Activated CD8-positive, alpha-beta T cell treated with anti-CD3 and anti-CD28 coated beads, Interleukin-2, amount 10 ng/mL, durations not matched to agents 7 days and 5 days (primary cell): ENCODE results near the gene KLHL2. TPM values are rescaled to one million over a fixed set of nuclear protein-coding genes. Genes with fewer than 3 reads are reported as not detected.
"Not testable (repeated sequence)": the region's sequence is repeated elsewhere in the genome, so short reads cannot be mapped to it uniquely, and the experiment has no call there.

Experiments
- ATAC-seq: fragments of 150-1000 bp; cut with Tn5 transposase; one replicate; pipeline ENCODE4 v1.10.0; 2021; ENCODE audit warnings: moderate library complexity
- CTCF ChIA-PET: fragments of 350-600 bp; sonication (Branson Sonifier 250); formaldehyde crosslinking; loops from one replicate; lab custom pipeline; 2021; ENCODE audit warnings: antibody characterized with exemption; lab: Charles Lee
- POLR2A ChIA-PET: fragments of 350-600 bp; sonication (Branson Sonifier 250); formaldehyde crosslinking; loops from one replicate; lab custom pipeline; 2021; ENCODE audit warnings: antibody characterized with exemption; lab: Charles Lee
- DNase-seq: peaks from one replicate; pipeline ENCODE4 v3.0.0-alpha.2; 2020
- H3K27ac Mint-ChIP-seq: one replicate; pipeline ENCODE4 v1.8.0; 2021; ENCODE audit warnings: mild to moderate bottlenecking, mixed read lengths
- H3K27me3 Mint-ChIP-seq: one replicate; pipeline ENCODE4 v1.8.0; 2021; ENCODE audit warnings: low read depth, mixed read lengths
- H3K36me3 Mint-ChIP-seq: one replicate; pipeline ENCODE4 v1.8.0; 2021; ENCODE audit warnings: low read depth, mixed read lengths
- H3K4me1 Mint-ChIP-seq: one replicate; pipeline ENCODE4 v1.8.0; 2021; ENCODE audit warnings: low read depth, mixed read lengths
- H3K4me3 Mint-ChIP-seq: one replicate; pipeline ENCODE4 v1.8.0; 2021; ENCODE audit warnings: mild to moderate bottlenecking, mixed read lengths
- H3K9me3 Mint-ChIP-seq: one replicate; pipeline ENCODE4 v1.8.0; 2022; ENCODE audit warnings: mixed read lengths; ENCODE audit not compliant: insufficient read depth
- total RNA-seq, 2 experiments: library from RNA; stranded (reverse); gene quantifications; one replicate each; pipeline ENCODE4 v1.2.3, GENCODE V29; 2021

Gene KLHL2
- total RNA-seq, 2 experiments from 2014 or later: 32.9 to 36.4 TPM

DNA sequence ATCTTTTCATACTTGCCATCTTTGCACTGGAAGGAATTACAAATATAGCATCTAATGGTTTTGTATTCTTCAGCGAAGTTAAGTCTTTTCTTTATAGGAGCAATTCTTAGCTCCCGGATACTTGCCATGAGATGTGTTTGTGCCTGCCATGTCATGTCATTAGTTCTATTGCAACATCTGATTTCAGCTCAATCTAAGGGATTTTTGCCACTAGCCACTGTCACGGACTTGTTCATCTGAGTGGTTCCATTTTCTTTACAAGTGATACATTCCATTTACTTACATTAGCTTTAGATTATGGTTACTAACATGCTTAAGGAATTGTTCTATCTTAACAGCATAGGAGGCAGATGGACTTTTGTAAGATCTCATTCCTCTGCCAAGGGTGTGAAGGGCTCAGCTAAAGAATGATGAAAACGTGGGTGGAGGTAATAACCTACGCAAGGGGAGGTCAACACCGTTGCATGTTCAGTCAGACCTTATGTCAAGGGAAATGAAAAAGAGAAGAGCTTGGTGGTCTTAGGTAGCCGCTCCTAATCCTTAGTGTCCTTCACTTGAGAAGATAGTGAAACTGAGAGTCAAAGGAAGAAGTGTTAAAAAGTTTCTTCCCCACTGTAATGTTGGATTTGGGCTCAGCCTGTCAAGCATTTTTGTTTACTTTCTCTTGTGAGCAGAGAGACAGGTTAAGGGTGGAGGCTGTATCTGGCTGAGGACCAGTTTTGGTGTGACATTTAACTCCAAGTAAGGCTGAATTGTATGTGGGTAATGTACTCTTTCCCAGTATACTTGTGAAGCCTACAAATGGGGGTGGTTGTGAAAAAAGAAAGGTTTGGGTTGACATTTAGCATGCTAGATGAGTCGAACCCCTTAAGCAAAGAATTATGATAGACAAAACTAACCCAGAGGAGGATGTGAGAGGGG lies 3.6 kb upstream of the KLHL2 start:
- H3K27ac Mint-ChIP-seq: peak overlapping the region; percentile 39
- no peak overlapping the region for H3K4me3 Mint-ChIP-seq
- ChIA-PET POLR2A (interaction anchor here (0.6 kb wide), 1 partner anchor 12 kb away, joined by 5 read pairs; no protein-coding TSS in a partner anchor), CTCF (interaction anchor here (2.0 kb wide), 1 partner anchor 73 kb away, joined by 8 read pairs; no protein-coding TSS in a partner anchor)
- no peaks in the 10 kb centered on the region for H3K9me3 Mint-ChIP-seq
- peaks cover 43% of the 10 kb centered on the region for H3K4me1 Mint-ChIP-seq
- peaks cover 8% of the 10 kb centered on the region for H3K36me3 Mint-ChIP-seq
- no peaks in the 10 kb centered on the region for H3K27me3 Mint-ChIP-seq
- DNase-seq (no peak), ATAC-seq (no peak)

DNA sequence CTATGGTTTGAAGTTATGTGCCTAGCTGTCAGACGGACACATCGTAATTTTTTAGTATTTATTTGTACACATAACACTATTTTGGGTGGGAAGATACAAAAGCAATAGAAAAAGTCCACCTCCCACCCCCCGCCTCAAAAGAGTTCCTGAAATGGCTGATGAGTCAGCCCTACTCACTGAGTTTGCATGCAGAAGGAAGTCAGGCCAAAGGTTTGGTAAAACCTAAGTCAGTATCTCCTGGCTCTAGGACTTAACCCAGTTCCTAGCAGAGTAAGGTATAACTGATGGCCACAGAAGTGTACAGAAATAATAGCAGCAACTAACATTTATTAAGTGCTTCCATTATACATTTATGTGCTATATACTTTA lies 2.9 kb upstream of the KLHL2 start:
- Mint-ChIP-seq H3K4me3 (no peak overlapping the region), H3K36me3 (peaks cover 13% of the 10 kb centered on the region), H3K9me3 (no peaks in the 10 kb centered on the region), H3K4me1 (peaks cover 43% of the 10 kb centered on the region), H3K27me3 (no peaks in the 10 kb centered on the region), H3K27ac (peak overlapping the region; percentile 39)
- ChIA-PET POLR2A (interaction anchor here (0.6 to 0.8 kb wide), 2 partner anchors 13 to 123 kb away, joined by 3 to 5 read pairs; partner anchors contain the start of gene MSMO1), CTCF (interaction anchor here (2.0 kb wide), 1 partner anchor 73 kb away, joined by 8 read pairs; no protein-coding TSS in a partner anchor)
- DNase-seq: no peak
- ATAC-seq: no peak

DNA sequence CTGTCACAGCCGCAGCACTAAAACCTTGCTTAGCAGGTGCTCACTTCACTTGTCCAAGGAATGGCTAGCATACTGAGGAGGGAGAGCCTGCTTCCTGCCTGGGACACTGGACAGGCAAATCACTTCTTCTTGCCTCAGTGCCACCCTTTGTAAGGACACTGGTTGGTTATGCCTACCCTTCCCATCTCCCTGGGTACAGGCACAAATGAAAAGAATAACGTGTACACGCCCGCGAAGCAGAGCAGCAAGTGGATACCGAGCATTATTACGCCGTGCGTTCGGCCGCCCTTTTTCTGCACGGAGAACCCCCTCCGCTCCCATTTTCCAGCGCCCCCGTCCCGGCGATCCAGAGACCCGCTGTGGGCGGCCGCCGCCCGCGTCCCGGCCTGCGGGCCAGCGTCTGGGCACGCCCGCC lies 338 bp upstream of the KLHL2 start:
- Mint-ChIP-seq H3K36me3 (peaks cover 26% of the 10 kb centered on the region), H3K9me3 (no peaks in the 10 kb centered on the region), H3K4me3 (peak overlapping the region; percentile 78), H3K4me1 (peaks cover 62% of the 10 kb centered on the region), H3K27me3 (no peaks in the 10 kb centered on the region), H3K27ac (peak overlapping the region; percentile 73)
- CTCF ChIA-PET: no interaction called here
- peak; percentile 52 for DNase-seq
- peak; percentile 25 for ATAC-seq
- POLR2A ChIA-PET: interaction anchor here (0.6 to 1.0 kb wide), 2 partner anchors 21 to 120 kb away, joined by 3 read pairs; partner anchors contain the start of gene MSMO1

DNA sequence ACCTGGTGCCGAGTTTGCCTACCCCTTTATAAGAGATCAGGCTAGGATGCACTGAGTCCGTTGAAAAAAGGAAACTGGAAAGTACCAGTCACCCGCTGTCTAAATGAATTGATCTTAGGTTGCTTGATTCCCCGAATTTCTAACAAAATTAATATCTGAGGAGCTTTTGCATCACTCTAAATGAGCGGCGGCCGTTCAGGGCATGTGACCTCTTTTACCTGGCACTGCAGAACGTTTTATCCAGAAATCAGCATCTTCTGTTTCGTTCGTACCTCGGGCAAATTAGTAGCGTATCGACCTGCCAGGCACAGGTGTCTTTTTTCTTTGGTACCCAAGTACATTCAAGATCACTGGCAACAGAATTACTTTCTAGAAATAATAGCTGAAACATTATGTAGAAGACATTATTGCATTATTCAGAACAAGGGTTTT lies 876 bp downstream of the KLHL2 start:
- CTCF ChIA-PET: interaction anchor here (1.4 to 2.9 kb wide), 4 partner anchors 10 to 120 kb away, joined by 4 to 9 read pairs (median 6); partner anchors contain the start of genes MSMO1 and TMEM192
- ATAC-seq (peak; percentile 37), DNase-seq (no peak)
- no peaks in the 10 kb centered on the region for H3K27me3 Mint-ChIP-seq
- POLR2A ChIA-PET: interaction anchor here (0.9 to 1.6 kb wide), 6 partner anchors 20 to 124 kb away, joined by 3 to 5 read pairs (median 3); no protein-coding TSS in a partner anchor
- H3K9me3 Mint-ChIP-seq: no peaks in the 10 kb centered on the region
- peak overlapping the region; percentile 89 for H3K27ac Mint-ChIP-seq
- H3K4me1 Mint-ChIP-seq: peaks cover 74% of the 10 kb centered on the region
- H3K4me3 Mint-ChIP-seq: peak overlapping the region; percentile 90
- H3K36me3 Mint-ChIP-seq: peaks cover 28% of the 10 kb centered on the region

DNA sequence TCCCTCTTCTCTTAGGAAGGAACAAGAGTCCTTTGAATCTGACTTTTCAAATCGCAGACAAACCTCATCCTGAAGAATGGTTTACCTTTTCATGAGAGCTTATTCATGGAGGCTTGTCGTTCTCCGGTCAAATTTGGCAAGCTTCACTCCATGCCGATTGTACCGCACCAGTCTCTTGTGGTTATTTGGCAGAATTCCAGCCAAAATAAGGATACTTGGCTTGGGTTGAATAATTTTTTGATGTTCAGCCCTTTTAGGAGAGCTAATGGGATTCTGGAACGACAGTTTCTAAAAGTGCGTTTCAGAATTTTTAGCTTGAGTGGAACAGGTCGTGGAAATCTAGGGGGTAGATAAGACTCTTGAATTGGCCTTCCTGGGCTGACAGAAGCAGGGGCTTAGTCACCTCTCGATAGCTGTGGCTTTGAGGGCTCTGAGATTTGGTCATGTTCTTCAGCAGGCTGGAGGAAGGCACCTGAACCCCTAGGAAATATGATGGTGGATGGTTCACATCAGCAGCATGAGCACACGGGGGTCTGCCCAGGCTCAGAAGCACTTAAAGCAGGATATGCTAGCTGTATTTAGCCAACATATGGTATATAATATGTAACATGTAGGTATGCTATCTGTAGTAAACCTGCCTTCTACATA lies 1.5 kb downstream of the KLHL2 start:
- no peak for ATAC-seq
- Mint-ChIP-seq H3K27me3 (no peaks in the 10 kb centered on the region), H3K4me3 (peak overlapping the region; percentile 90), H3K9me3 (no peaks in the 10 kb centered on the region), H3K27ac (no peak overlapping the region), H3K4me1 (peaks cover 73% of the 10 kb centered on the region), H3K36me3 (peaks cover 30% of the 10 kb centered on the region)
- DNase-seq: peak; percentile 49
- CTCF ChIA-PET: interaction anchor here (0.8 to 2.9 kb wide), 5 partner anchors 11 to 119 kb away, joined by 3 to 9 read pairs (median 6); partner anchors contain the start of genes MSMO1 and TMEM192
- POLR2A ChIA-PET: interaction anchor here (0.6 to 1.6 kb wide), 8 partner anchors 20 to 123 kb away, joined by 3 to 5 read pairs (median 3); no protein-coding TSS in a partner anchor

DNA sequence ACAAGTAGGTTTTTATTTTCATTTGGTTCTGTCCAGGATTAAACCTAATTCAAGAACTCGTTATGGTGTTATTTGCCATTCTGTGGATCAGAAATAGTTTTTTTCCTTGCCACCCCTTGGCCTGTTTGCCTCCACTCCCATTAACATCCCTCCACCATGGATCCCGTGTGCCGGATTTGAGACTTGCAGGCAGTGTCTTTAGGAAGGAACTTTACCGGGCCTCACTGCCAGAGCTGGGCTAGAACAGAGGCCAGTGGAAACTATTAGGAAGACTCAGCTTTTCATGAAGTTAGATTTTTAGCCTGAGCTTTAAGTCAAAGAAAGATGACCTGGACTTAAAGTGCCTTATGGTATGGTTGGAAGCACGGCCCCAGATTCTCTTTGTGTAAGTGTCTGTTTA lies 2.4 kb downstream of the KLHL2 start:
- CTCF ChIA-PET: interaction anchor here (0.8 to 2.9 kb wide), 3 partner anchors 45 to 97 kb away, joined by 3 to 9 read pairs (median 6); partner anchors contain the start of gene TMEM192
- peak overlapping the region; percentile 42 for H3K4me3 Mint-ChIP-seq
- POLR2A ChIA-PET: interaction anchor here (0.9 kb wide), 1 partner anchor 47 kb away, joined by 3 read pairs; no protein-coding TSS in a partner anchor
- H3K9me3 Mint-ChIP-seq: no peaks in the 10 kb centered on the region
- H3K27me3 Mint-ChIP-seq: no peaks in the 10 kb centered on the region
- no peak overlapping the region for H3K27ac Mint-ChIP-seq
- peaks cover 30% of the 10 kb centered on the region for H3K36me3 Mint-ChIP-seq
- DNase-seq: no peak
- ATAC-seq: no peak
- peaks cover 73% of the 10 kb centered on the region for H3K4me1 Mint-ChIP-seq

DNA sequence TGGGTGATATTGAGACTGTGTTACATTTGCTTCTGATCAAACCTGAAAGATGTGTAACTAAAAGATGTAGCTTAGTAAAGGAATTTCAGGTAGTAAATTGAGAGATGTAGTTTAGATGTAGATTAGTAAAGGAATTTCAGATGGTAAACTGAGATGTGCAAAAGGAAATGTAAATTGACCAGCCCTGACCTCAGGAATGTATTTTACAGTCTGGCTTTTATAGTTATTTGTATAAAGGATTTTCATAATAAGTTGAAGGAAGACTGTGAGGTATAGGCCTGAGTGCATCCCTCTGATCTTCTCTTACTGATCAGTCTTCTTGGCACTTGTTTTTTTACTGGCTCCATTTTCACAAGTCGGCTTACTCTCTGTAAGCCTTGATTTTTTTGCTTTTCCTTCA lies 3.2 kb downstream of the KLHL2 start:
- DNase-seq (no peak), ATAC-seq (no peak)
- peaks cover 35% of the 10 kb centered on the region for H3K36me3 Mint-ChIP-seq
- ChIA-PET CTCF (interaction anchor here (2.9 kb wide), 1 partner anchor 98 kb away, joined by 9 read pairs; the partner anchor contains the start of gene TMEM192), POLR2A (no interaction called here)
- peaks cover 71% of the 10 kb centered on the region for H3K4me1 Mint-ChIP-seq
- no peak overlapping the region for H3K27ac Mint-ChIP-seq
- H3K4me3 Mint-ChIP-seq: no peak overlapping the region
- no peaks in the 10 kb centered on the region for H3K27me3 Mint-ChIP-seq
- no peaks in the 10 kb centered on the region for H3K9me3 Mint-ChIP-seq

DNA sequence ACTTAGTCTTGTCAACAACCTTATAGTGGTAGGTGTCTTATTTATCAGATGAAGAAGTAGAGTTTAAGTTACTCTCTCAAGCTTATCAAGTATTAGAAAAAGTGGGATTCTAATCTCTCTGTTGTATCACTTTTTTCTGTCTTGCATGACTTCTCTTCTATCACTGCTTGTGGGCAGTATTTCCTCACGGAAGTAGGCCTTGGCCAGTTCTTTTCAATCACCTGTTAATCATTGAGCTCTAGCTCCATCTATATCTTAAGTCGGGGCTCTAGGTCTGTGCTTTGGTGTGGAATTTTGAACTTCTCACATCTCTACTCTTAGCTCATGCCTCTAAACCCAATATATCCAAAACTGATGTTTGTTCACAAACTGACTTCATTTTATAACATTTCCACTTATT lies 5.3 kb downstream of the KLHL2 start:
- peaks cover 50% of the 10 kb centered on the region for H3K36me3 Mint-ChIP-seq
- CTCF ChIA-PET: not testable (repeated sequence)

DNA sequence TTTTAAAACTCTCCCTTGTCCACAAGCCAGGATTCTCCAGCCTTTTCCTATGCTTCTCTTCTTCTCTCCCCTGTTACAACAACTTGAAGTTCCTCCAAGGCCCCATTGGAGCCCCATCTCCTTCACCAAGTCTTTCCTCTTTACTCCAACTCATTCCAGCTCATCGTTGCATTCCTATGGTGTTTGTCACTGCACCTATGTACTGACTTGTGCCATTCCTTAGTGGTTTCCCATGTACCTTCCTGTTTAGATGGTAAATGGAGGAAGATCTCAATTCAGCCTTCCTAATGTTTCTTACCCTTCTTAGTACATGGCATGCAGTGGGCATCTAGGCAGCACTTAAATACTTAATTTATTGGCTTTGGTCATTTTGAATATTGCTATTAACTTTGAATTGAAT lies 6.0 kb downstream of the KLHL2 start:
- H3K4me3 Mint-ChIP-seq, H3K27me3 Mint-ChIP-seq, POLR2A ChIA-PET, H3K9me3 Mint-ChIP-seq, CTCF ChIA-PET, H3K27ac Mint-ChIP-seq, DNase-seq, ATAC-seq: not testable (repeated sequence)
- H3K4me1 Mint-ChIP-seq: peaks cover 84% of the 10 kb centered on the region
- H3K36me3 Mint-ChIP-seq: peaks cover 53% of the 10 kb centered on the region

More for the DNA sequence above, 5.3 kb downstream of the KLHL2 start:
- ATAC-seq, H3K27me3 Mint-ChIP-seq, H3K27ac Mint-ChIP-seq, H3K9me3 Mint-ChIP-seq, POLR2A ChIA-PET, DNase-seq, H3K4me3 Mint-ChIP-seq: not testable (repeated sequence)
- H3K4me1 Mint-ChIP-seq: peaks cover 80% of the 10 kb centered on the region

DNA sequence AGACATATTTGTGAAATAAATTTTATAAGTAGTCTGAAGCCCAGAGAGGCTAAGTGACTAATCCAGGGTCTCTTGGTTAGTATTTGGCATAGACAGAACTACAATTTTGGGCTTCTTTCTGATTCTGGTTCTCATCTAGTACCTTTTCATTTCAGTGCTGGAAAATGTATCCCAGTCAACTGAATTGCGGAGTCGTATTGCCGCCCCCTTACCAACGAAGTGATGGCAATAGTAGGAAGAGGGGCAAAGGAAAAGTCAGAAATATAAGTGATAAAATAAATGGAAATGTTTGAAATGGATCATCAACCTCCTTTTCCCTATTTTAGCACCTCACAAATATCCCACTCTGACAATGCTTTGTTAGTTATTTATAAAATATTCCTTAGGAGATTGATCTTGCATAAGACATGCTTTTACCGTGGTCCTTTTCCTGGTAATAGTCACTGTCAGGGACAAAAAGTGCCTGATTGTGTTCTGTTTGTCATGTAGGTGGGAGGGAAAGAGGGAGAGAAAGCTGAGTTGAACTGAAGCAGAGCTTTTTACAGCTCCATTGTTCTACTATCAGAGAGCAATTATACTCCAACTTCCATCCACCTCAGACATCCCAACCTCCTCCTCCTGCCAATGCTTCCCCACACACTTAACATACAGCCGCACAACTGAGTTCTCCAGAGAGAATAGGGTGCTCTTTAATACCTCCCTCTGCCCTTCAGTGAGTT lies 6.8 kb downstream of the KLHL2 start:
- H3K27me3 Mint-ChIP-seq, H3K9me3 Mint-ChIP-seq, POLR2A ChIA-PET, H3K4me3 Mint-ChIP-seq, ATAC-seq, DNase-seq: not testable (repeated sequence)
- Mint-ChIP-seq H3K4me1 (peaks cover 80% of the 10 kb centered on the region), H3K27ac (peak overlapping the region; percentile 65), H3K36me3 (peaks cover 51% of the 10 kb centered on the region)
- CTCF ChIA-PET: interaction anchor here (1.1 kb wide), 1 partner anchor 101 kb away, joined by 3 read pairs; the partner anchor contains the start of gene TMEM192
